ENCODE results near the gene COIL. TPM values are rescaled to one million over a fixed set of nuclear protein-coding genes. Genes with fewer than 3 reads are reported as not detected.

Gene COIL
- total and polyA plus RNA-seq, 4 donors, result 7.4 to 12.0 (median 9.9) TPM

DNA sequence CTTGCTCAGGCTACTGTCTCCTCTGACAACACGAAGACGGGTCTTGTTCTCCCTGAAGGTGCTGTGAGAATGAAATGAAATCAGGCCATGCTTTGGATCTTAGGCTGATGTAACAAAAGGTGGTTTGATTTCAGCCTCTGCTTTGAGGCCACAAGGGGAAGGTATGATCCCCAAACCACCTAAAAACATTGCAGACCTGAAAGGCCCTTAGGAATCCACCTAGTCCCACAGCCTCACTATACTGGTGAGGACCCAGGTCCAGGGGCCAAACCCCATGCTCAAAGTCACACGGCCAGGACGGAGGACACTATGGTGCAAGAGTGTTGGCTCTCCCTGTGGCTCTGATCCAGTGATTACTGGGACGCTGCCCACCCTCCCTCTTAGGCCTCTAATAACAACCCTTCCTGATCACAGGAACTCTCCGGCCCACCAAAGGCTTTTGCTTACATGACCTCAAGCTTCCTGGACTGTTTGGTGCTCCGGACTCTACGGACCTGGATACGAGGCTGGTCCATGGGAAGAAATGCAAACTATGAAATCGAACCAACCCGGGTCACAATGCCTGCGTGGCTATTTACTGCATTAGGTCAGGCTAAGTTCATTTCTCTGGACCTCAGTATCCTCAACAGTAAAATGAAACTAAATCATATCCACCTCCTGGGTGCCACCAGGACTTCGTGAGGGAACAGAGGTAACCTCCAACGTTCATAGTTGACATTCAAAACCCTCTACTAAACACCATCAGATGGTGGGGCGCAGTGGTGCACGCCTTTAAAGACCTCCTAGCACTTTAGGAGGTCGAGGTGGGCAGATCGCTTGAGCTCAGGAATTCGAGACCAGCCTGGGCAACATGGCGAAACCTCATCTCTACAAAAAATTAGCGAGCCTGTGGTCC lies 48.5 kb downstream of the COIL start:
- ATAC-seq (ENCODE audit: low FRiP score), result no peak
- 59 to 68% methylated on average over 21 of the region's 21 CpGs for WGBS, 2 donors

DNA sequence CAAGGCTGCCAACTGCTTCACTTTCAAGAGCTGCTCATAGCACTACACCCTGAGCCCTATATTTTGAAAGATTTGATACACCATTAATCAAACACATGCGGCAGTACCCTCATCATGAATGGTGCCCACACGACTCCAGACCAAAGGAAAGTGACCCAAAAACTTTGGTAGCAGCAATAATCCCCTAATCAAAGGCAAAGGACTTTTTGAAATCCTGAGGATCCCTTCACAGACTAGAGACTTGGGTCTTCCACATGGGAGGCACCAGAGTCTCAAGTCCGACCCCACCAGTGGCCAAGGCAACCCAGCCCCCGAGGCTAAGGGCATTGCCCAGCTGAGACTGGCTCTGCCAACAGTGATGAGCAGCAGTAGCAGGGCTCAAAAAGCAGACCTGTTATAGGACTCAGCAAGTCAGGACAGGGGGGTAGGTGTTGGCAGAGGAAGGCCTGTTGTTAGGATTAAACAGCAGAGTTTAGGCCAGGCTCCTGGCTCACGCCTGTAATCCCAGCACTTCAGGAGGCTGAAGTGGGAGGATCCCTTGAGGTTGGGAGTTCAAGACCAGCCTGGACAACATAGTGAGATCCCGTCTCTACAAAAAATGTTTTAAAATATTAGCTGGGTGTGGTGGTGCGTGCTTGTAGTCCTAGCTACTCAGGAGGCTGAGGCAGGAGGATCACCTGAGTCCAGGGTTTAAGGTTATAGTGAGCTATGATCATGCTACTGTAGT lies 50.2 kb downstream of the COIL start:
- WGBS, 2 donors, result 78 to 81% methylated on average over 7 of the region's 7 CpGs
- ATAC-seq (ENCODE audit: low FRiP score), result no peak
- no peak overlapping the region for H3K4me3 ChIP-seq (ENCODE audit: low read length in 2 of 2)
- H3K36me3 ChIP-seq (ENCODE audit: control insufficient read depth in 1 of 2, insufficient read depth in 2 of 2, low read length in 1 of 2), result peaks cover 0 to 3% of the 10 kb centered on the region in 2 donors
- H3K27me3 ChIP-seq (ENCODE audit: control insufficient read depth in 1 of 2, insufficient read depth in 2 of 2, low read length in 1 of 2), result no peaks in the 10 kb centered on the region
- H3K27ac ChIP-seq (ENCODE audit: low read depth in 1 of 2, low read length in 2 of 2), result no peak overlapping the region
- no peaks in the 10 kb centered on the region for H3K9me3 ChIP-seq (ENCODE audit: control insufficient read depth, low read length)
- DNase-seq, result no peak
- intact Hi-C loops (cut with DNase I), result loop anchor here (5.0 kb wide), 2 partner anchors 52 to 78 kb away; partner anchors contain the start of genes C17orf67 (in 2 of the 2), DGKE (in 2 of the 2) and COIL (in 1 of the 2)
- no peaks in the 10 kb centered on the region for H3K4me1 ChIP-seq (ENCODE audit: control insufficient read depth in 1 of 2, insufficient read depth in 2 of 2, low read length in 2 of 2)

More for the DNA sequence above, 48.5 kb downstream of the COIL start:
- Histone ChIP-seq H3K4me3 (ENCODE audit: low read length in 2 of 2) (peak overlapping the region in 1 of 2 donors; percentile 17), H3K27ac (ENCODE audit: low read depth in 1 of 2, low read length in 2 of 2) (peak overlapping the region in 1 of 2 donors; percentile 2), H3K9me3 (ENCODE audit: control insufficient read depth, low read length) (no peaks in the 10 kb centered on the region), H3K4me1 (ENCODE audit: control insufficient read depth in 1 of 2, insufficient read depth in 2 of 2, low read length in 2 of 2) (no peaks in the 10 kb centered on the region), H3K36me3 (ENCODE audit: control insufficient read depth in 1 of 2, insufficient read depth in 2 of 2, low read length in 1 of 2) (peaks cover 0 to 3% of the 10 kb centered on the region in 2 donors), H3K27me3 (ENCODE audit: control insufficient read depth in 1 of 2, insufficient read depth in 2 of 2, low read length in 1 of 2) (no peaks in the 10 kb centered on the region)
- intact Hi-C loops (cut with DNase I), result loop anchor here (5.0 kb wide), 2 partner anchors 50 to 80 kb away; partner anchors contain the start of genes C17orf67 (in 2 of the 2), DGKE (in 2 of the 2) and COIL (in 1 of the 2)
- peak; percentile 62 to 81 for DNase-seq

DNA sequence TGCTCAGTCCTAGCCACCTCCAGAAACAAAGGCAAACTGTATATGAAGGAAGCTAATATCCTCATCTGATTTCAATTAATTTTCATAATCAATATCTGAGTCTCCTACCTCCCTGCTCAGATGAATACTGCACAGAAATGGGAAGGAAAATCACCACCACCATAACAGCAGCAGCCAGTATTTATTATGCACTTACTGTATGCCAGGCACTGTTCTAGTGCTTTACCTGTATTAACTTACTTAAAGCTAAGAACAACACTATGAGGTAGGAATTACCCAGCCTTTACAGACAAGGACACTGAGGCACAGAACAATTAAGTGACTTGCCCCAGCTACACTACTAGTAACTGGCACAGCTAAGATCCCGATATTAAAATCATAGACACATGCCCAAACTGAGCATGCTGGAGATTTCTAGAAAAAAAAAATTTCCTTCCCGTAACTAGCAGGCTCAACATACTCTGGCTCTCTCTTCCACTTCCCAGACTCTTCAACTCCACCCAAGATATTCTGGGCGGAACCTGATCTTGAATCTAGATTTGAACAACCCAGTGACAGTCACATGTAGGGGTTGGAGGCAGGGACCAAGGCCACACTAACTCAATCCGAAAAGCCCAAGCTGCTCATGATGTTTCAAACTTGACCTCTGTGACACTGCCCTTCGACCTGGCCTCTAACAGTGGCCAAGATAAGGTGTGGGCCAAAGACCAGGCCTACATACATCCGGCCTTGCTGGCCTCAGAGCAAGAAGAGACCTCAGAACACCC lies 50.9 kb downstream of the COIL start:
- no peak overlapping the region for H3K4me3 ChIP-seq (ENCODE audit: low read length in 2 of 2)
- intact Hi-C loops (cut with DNase I), result loop anchor here (5.0 kb wide), 2 partner anchors 52 to 78 kb away; partner anchors contain the start of genes C17orf67 (in 2 of the 2), DGKE (in 2 of the 2) and COIL (in 1 of the 2)
- 73 to 74% methylated on average over 6 of the region's 6 CpGs for WGBS, 2 donors

DNA sequence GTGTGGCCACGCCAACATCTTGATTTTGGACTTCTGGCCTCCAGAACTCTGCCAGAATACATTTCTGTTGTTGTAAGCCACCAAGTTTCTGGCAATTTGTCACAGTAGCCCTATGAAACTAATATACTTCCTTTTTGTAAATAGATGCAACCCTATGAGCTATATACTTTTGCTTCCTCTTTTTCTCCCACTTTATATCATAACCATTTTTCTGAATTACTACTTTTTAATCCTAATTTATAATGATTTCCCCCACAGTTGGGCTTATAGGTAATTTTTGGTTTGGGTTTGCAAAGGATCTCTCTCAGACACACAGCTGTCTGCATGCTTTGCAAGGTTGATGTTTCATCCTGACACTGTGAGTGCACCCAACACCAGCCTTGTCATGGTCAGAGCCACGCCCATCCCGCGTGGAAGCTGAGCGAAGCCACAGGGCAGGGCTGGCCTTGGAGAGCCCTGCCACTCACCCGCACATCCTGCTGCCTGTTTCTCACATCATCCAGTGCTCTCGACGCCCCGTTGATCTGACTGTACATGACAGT lies 52.8 kb downstream of the COIL start:
- H3K36me3 ChIP-seq (ENCODE audit: control insufficient read depth in 1 of 2, insufficient read depth in 2 of 2, low read length in 1 of 2), result peaks cover 5 to 9% of the 10 kb centered on the region in 2 donors
- H3K27ac ChIP-seq (ENCODE audit: low read depth in 1 of 2, low read length in 2 of 2), result no peak overlapping the region
- no peaks in the 10 kb centered on the region for H3K27me3 ChIP-seq (ENCODE audit: control insufficient read depth in 1 of 2, insufficient read depth in 2 of 2, low read length in 1 of 2)
- DNase-seq, result peak; percentile 83 to 86
- WGBS, 2 donors, result 84 to 87% methylated on average over 9 of the region's 9 CpGs
- intact Hi-C loops (cut with DNase I), result no loop called here
- H3K4me1 ChIP-seq (ENCODE audit: control insufficient read depth in 1 of 2, insufficient read depth in 2 of 2, low read length in 2 of 2), result no peaks in the 10 kb centered on the region
- ATAC-seq (ENCODE audit: low FRiP score), result no peak
- no peak overlapping the region for H3K4me3 ChIP-seq (ENCODE audit: low read length in 2 of 2)
- no peaks in the 10 kb centered on the region for H3K9me3 ChIP-seq (ENCODE audit: control insufficient read depth, low read length)

More for the DNA sequence above, 50.9 kb downstream of the COIL start:
- Histone ChIP-seq H3K27ac (ENCODE audit: low read depth in 1 of 2, low read length in 2 of 2) (no peak overlapping the region), H3K36me3 (ENCODE audit: control insufficient read depth in 1 of 2, insufficient read depth in 2 of 2, low read length in 1 of 2) (peaks cover 0 to 3% of the 10 kb centered on the region in 2 donors), H3K9me3 (ENCODE audit: control insufficient read depth, low read length) (no peaks in the 10 kb centered on the region), H3K27me3 (ENCODE audit: control insufficient read depth in 1 of 2, insufficient read depth in 2 of 2, low read length in 1 of 2) (no peaks in the 10 kb centered on the region), H3K4me1 (ENCODE audit: control insufficient read depth in 1 of 2, insufficient read depth in 2 of 2, low read length in 2 of 2) (no peaks in the 10 kb centered on the region)
- DNase-seq (no peak), ATAC-seq (ENCODE audit: low FRiP score) (peak; percentile 28)

DNA sequence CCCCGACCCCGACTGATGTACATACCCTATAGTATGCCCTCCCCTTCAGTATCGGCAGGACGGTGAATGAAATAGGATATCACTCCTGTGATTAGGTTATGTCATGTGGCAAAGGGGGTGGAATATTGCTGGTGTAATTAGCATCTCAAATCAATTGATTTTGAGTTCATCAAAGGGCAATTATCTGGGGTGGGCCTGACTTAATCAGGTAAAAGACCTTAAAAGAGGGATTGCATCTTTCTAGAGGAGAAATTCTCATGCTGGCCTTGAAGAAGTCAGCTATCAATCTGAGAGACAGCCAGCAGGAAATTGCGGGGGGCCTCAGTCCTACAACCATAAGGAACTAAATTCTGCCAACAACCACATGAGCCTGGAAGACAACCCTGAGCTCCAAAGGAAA lies 57.3 kb downstream of the COIL start:
- Histone ChIP-seq H3K4me1 (ENCODE audit: control insufficient read depth in 1 of 2, insufficient read depth in 2 of 2, low read length in 2 of 2) (no peaks in the 10 kb centered on the region), H3K36me3 (ENCODE audit: control insufficient read depth in 1 of 2, insufficient read depth in 2 of 2, low read length in 1 of 2) (peaks cover 5 to 13% of the 10 kb centered on the region in 2 donors), H3K4me3 (ENCODE audit: low read length in 2 of 2) (no peak overlapping the region), H3K27ac (ENCODE audit: low read depth in 1 of 2, low read length in 2 of 2) (no peak overlapping the region), H3K27me3 (ENCODE audit: control insufficient read depth in 1 of 2, insufficient read depth in 2 of 2, low read length in 1 of 2) (no peaks in the 10 kb centered on the region), H3K9me3 (ENCODE audit: control insufficient read depth, low read length) (no peaks in the 10 kb centered on the region)
- 84 to 98% methylated on average over 5 of the region's 5 CpGs for WGBS, 2 donors
- ATAC-seq (ENCODE audit: low FRiP score) (no peak), DNase-seq (no peak)
- intact Hi-C loops (cut with DNase I), result no loop called here

DNA sequence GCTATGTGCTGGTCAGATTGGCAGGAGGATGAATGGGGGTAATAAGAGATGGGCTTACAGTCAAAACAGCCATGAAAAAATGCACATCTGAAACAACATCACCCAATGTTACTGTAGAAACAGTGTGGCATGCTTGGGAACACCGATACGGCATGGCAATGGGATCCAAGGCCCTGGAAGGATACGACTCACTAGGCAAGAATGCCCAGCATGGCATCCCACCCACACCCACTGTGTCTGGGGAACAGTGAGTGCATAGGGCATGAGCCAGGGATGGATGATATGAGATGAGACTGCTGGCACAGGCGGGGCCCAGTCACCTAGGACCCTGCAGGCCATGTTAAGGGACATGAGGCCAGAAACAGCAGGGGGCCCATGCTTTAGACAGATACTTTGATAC lies 58.5 kb downstream of the COIL start:
- Histone ChIP-seq H3K27ac (ENCODE audit: low read depth in 1 of 2, low read length in 2 of 2) (no peak overlapping the region), H3K4me3 (ENCODE audit: low read length in 2 of 2) (no peak overlapping the region), H3K27me3 (ENCODE audit: control insufficient read depth in 1 of 2, insufficient read depth in 2 of 2, low read length in 1 of 2) (no peaks in the 10 kb centered on the region), H3K36me3 (ENCODE audit: control insufficient read depth in 1 of 2, insufficient read depth in 2 of 2, low read length in 1 of 2) (peaks cover 5 to 10% of the 10 kb centered on the region in 2 donors), H3K4me1 (ENCODE audit: control insufficient read depth in 1 of 2, insufficient read depth in 2 of 2, low read length in 2 of 2) (no peaks in the 10 kb centered on the region), H3K9me3 (ENCODE audit: control insufficient read depth, low read length) (no peaks in the 10 kb centered on the region)
- no peak for ATAC-seq (ENCODE audit: low FRiP score)
- DNase-seq, result no peak
- 57 to 61% methylated on average over 4 of the region's 4 CpGs for WGBS, 2 donors
- intact Hi-C loops (cut with DNase I), result no loop called here

- no peak for ATAC-seq (ENCODE audit: low FRiP score)
- intact Hi-C loops (cut with DNase I), result no loop called here
- peaks cover 5 to 12% of the 10 kb centered on the region in 2 donors for H3K36me3 ChIP-seq (ENCODE audit: control insufficient read depth in 1 of 2, insufficient read depth in 2 of 2, low read length in 1 of 2)
- no peak overlapping the region for H3K4me3 ChIP-seq (ENCODE audit: low read length in 2 of 2)
- H3K9me3 ChIP-seq (ENCODE audit: control insufficient read depth, low read length), result no peaks in the 10 kb centered on the region
- DNase-seq, result no peak
- H3K27me3 ChIP-seq (ENCODE audit: control insufficient read depth in 1 of 2, insufficient read depth in 2 of 2, low read length in 1 of 2), result no peaks in the 10 kb centered on the region
- H3K4me1 ChIP-seq (ENCODE audit: control insufficient read depth in 1 of 2, insufficient read depth in 2 of 2, low read length in 2 of 2), result no peaks in the 10 kb centered on the region
- H3K27ac ChIP-seq (ENCODE audit: low read depth in 1 of 2, low read length in 2 of 2), result no peak overlapping the region
- WGBS, 2 donors, result 96 to 99% methylated on average over 7 of the region's 7 CpGs
These were observed 61.4 kb downstream of the COIL start for GRCh38 chr17:56899403-56899802.

GRCh38 chr17:56898874-56899273 lies 62.0 kb downstream of the COIL start:
- ATAC-seq (ENCODE audit: low FRiP score), result no peak
- Histone ChIP-seq H3K4me1 (ENCODE audit: control insufficient read depth in 1 of 2, insufficient read depth in 2 of 2, low read length in 2 of 2) (no peaks in the 10 kb centered on the region), H3K36me3 (ENCODE audit: control insufficient read depth in 1 of 2, insufficient read depth in 2 of 2, low read length in 1 of 2) (peaks cover 3 to 8% of the 10 kb centered on the region in 2 donors), H3K27me3 (ENCODE audit: control insufficient read depth in 1 of 2, insufficient read depth in 2 of 2, low read length in 1 of 2) (no peaks in the 10 kb centered on the region), H3K9me3 (ENCODE audit: control insufficient read depth, low read length) (no peaks in the 10 kb centered on the region), H3K4me3 (ENCODE audit: low read length in 2 of 2) (no peak overlapping the region), H3K27ac (ENCODE audit: low read depth in 1 of 2, low read length in 2 of 2) (no peak overlapping the region)
- no peak for DNase-seq
- WGBS, 2 donors, result 65 to 72% methylated on average over 9 of the region's 9 CpGs
- intact Hi-C loops (cut with DNase I), result no loop called here

Measured in aorta (tissue), 5 donors.